ENCODE measurements around the gene ERV3-1.
"Not testable (repeated sequence)": the region's sequence is repeated elsewhere in the genome, so short reads cannot be mapped to it uniquely, and the experiment has no call there.

DNA sequence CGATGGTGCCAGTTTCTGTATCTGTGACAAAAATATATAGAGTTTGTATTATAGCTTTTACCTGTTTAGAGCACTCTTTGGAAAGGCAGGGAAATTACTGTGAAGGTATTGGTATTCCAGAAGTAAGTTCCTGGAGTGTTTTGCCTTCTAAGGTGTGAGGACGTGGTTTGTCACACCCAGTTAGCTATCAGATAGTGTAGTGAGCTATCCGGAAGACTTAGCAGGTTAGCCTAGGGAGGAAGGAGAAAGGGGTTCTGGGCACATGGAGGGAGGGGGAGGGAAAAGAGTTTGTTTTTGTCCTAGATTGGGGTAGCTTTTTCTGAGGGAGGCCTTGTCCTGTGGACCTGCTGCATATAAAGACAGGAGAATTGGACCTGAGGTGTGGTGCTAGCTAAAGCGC is 39.8 kb upstream of the ERV3-1 start:
- TF ChIP-seq POLR2A (IDR thresholded peaks at IDR 0.05) = not testable (repeated sequence)
- TF ChIP-seq, protein P1, sequence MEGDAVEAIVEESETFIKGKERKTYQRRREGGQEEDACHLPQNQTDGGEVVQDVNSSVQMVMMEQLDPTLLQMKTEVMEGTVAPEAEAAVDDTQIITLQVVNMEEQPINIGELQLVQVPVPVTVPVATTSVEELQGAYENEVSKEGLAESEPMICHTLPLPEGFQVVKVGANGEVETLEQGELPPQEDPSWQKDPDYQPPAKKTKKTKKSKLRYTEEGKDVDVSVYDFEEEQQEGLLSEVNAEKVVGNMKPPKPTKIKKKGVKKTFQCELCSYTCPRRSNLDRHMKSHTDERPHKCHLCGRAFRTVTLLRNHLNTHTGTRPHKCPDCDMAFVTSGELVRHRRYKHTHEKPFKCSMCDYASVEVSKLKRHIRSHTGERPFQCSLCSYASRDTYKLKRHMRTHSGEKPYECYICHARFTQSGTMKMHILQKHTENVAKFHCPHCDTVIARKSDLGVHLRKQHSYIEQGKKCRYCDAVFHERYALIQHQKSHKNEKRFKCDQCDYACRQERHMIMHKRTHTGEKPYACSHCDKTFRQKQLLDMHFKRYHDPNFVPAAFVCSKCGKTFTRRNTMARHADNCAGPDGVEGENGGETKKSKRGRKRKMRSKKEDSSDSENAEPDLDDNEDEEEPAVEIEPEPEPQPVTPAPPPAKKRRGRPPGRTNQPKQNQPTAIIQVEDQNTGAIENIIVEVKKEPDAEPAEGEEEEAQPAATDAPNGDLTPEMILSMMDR (IDR thresholded peaks at IDR 0.05) = not testable (repeated sequence)

Data from vagina (tissue), 2 donors.